CD8-positive, alpha-beta memory T cell (primary cell): ENCODE data around the gene KLHL17. TPM values are rescaled to one million over a fixed set of nuclear protein-coding genes. Genes with fewer than 3 reads are reported as not detected.

Source experiments
- CTCF ChIA-PET: fragments of 350-600 bp; sonication (Branson Sonifier 250); formaldehyde crosslinking; loops from one replicate; lab custom pipeline; 2021; ENCODE audit warnings: antibody characterized with exemption; lab: Charles Lee
- POLR2A ChIA-PET: fragments of 350-600 bp; sonication (Branson Sonifier 250); formaldehyde crosslinking; loops from one replicate; lab custom pipeline; 2021; ENCODE audit warnings: antibody characterized with exemption; lab: Charles Lee
- DNase-seq, 5 donors: peaks; one replicate each; pipeline versions ENCODE4 v3.0.0 to v3.0.0-alpha.2; 2020 to 2022; ENCODE audit warnings: mixed read lengths in 1 of 5
- H3K27ac ChIP-seq: one replicate; pipeline ENCODE4 v1.7.0; 2013; ENCODE audit warnings: low read depth, mild to moderate bottlenecking, low read length, moderate library complexity
- H3K27me3 ChIP-seq: 2 replicates; pipeline ENCODE4 v1.7.0; 2013; ENCODE audit warnings: low read length, mild to moderate bottlenecking; ENCODE audit not compliant: insufficient read depth, poor library complexity, severe bottlenecking
- H3K36me3 ChIP-seq: 2 replicates; pipeline ENCODE4 v1.7.0; 2013; ENCODE audit warnings: mild to moderate bottlenecking, low read length, moderate library complexity; ENCODE audit not compliant: insufficient read depth
- H3K4me1 ChIP-seq: 2 replicates; pipeline ENCODE4 v1.7.0; 2013; ENCODE audit warnings: mild to moderate bottlenecking, low read length, moderate library complexity; ENCODE audit not compliant: insufficient read depth
- H3K4me3 ChIP-seq: 2 replicates; pipeline ENCODE4 v1.7.0; 2013; ENCODE audit warnings: mild to moderate bottlenecking, low read length
- H3K9me3 ChIP-seq: 2 replicates; pipeline ENCODE4 v1.7.0; 2013; ENCODE audit warnings: mild to moderate bottlenecking, low read length
- H3K27ac Mint-ChIP-seq, 8 donors: one replicate each; pipeline ENCODE4 v1.8.0; 2020 to 2021; ENCODE audit warnings: mixed read lengths in 8 of 8, mild to moderate bottlenecking in 6 of 8, inconsistent platforms in 3 of 8, moderate library complexity in 3 of 8
- H3K27me3 Mint-ChIP-seq, 2 donors: one replicate each; pipeline ENCODE4 v1.8.0; 2020 to 2021; ENCODE audit warnings: mixed read lengths in 2 of 2, mild to moderate bottlenecking in 1 of 2, moderate library complexity in 1 of 2
- H3K36me3 Mint-ChIP-seq, 3 donors: one replicate each; pipeline ENCODE4 v1.8.0; 2020 to 2021; ENCODE audit warnings: mixed read lengths in 3 of 3, inconsistent platforms in 1 of 3, mild to moderate bottlenecking in 1 of 3
- H3K4me1 Mint-ChIP-seq, 3 donors: one replicate each; pipeline ENCODE4 v1.8.0; 2020 to 2021; ENCODE audit warnings: mixed read lengths in 3 of 3, inconsistent platforms in 1 of 3, mild to moderate bottlenecking in 1 of 3
- H3K4me3 Mint-ChIP-seq, 7 donors: one replicate each; pipeline ENCODE4 v1.8.0; 2020 to 2021; ENCODE audit warnings: mixed read lengths in 7 of 7, mild to moderate bottlenecking in 6 of 7, moderate library complexity in 4 of 7, inconsistent platforms in 2 of 7
- H3K9me3 Mint-ChIP-seq, 5 donors: one replicate each; pipeline ENCODE4 v1.8.0; 2020 to 2022; ENCODE audit warnings: mixed read lengths in 5 of 5, mild to moderate bottlenecking in 3 of 5, moderate library complexity in 2 of 5, inconsistent platforms in 1 of 5
- polyA plus RNA-seq: library from polyadenylated mRNA; unstranded; fragments of 300-500 nt; fragmentation: Illumina TruSeq; gene quantifications from one replicate; pipeline ENCODE4 v1.2.3, GENCODE V29; 2021
- total RNA-seq, 2 experiments: library from RNA; stranded (reverse); gene quantifications; one replicate each; pipeline ENCODE4 v1.2.3, GENCODE V29; 2021

Gene KLHL17
- total and polyA plus RNA-seq, 3 experiments from 2014 or later = 1.4 to 28.6 (median 27.6) TPM

GRCh38 chr1:998995-999724 lies 38.8 kb downstream of the KLHL17 start:
- ChIA-PET POLR2A (interaction anchor here (1.3 kb wide), 1 partner anchor 19 kb away, joined by 3 read pairs; no protein-coding TSS in a partner anchor), CTCF (no interaction called here)
- Mint-ChIP-seq H3K4me3 (peak overlapping the region in 5 of 7 donors; percentile 27 to 64 (median 47)), H3K27me3 (peaks cover 29 to 42% of the 10 kb centered on the region in 2 donors), H3K36me3 (no peaks in the 10 kb centered on the region), H3K4me1 (peaks cover 5 to 16% (median 6%) of the 10 kb centered on the region in 3 donors), H3K27ac (peak overlapping the region in 2 of 8 donors; percentile 42 to 93), H3K9me3 (peaks cover 0 to 1% (median 0%) of the 10 kb centered on the region in 5 donors)
- peak in 4 of 5 donors; percentile 19 to 58 (median 39) for DNase-seq
- Histone ChIP-seq H3K27ac (no peak overlapping the region), H3K4me3 (no peak overlapping the region), H3K36me3 (no peaks in the 10 kb centered on the region), H3K9me3 (no peaks in the 10 kb centered on the region), H3K4me1 (peaks cover 17% of the 10 kb centered on the region), H3K27me3 (peaks cover 28% of the 10 kb centered on the region)

DNA sequence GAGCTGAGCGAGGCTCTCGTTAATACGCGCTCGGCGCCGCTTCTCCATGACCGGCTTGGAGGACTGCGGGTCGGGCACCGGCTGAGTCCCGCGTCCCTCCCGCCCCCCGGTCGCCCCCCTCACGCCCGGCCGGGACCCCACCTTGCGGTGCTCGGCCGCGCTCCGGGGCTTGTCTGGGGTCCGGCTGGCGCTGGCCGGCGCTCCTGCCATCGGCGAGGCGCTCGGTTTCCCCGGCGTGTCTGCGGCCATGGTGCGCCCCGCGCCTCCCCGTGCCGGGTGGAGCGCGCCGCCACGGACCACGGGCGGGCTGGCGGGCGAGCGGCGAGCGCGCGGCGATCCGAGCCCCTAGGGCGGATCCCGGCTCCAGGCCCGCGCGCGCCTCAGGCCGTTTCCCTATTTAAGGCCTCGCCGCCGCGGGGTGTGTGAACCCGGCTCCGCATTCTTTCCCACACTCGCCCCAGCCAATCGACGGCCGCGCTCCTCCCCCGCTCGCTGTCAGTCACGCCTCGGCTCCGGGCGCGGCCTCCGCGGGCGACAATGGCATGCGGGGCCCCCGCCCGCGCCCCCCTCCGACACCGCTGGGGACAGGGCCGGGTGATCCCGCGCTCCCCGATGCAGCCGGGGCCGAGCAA lies 39.5 kb downstream of the KLHL17 start, which contains the start of gene HES4:
Gene HES4 (minus strand): TSS at position 373 of the 632 bp plus-strand sequence. CDS start 124 bp downstream, at position 249.
- peaks cover 0 to 2% (median 0%) of the 10 kb centered on the region in 5 donors for H3K9me3 Mint-ChIP-seq
- H3K4me1 ChIP-seq = peaks cover 20% of the 10 kb centered on the region
- CTCF ChIA-PET = no interaction called here
- H3K27me3 Mint-ChIP-seq = peaks cover 30 to 45% of the 10 kb centered on the region in 2 donors
- H3K4me3 ChIP-seq = peak within 1 kb of the TSS; percentile 39
- H3K36me3 ChIP-seq = no peaks in the 10 kb centered on the region
- peaks cover 34% of the 10 kb centered on the region for H3K27me3 ChIP-seq
- H3K27ac ChIP-seq = peak within 1 kb of the TSS; percentile 63
- peak; percentile 40 to 56 (median 49) for DNase-seq
- peak within 1 kb of the TSS; percentile 66 to 88 (median 78) for H3K4me3 Mint-ChIP-seq
- H3K27ac Mint-ChIP-seq = peak within 1 kb of the TSS in 7 of 8 donors; percentile 85 to 94 (median 91)
- peaks cover 9 to 20% (median 9%) of the 10 kb centered on the region in 3 donors for H3K4me1 Mint-ChIP-seq
- no peaks in the 10 kb centered on the region for H3K9me3 ChIP-seq
- POLR2A ChIA-PET = no interaction called here
- H3K36me3 Mint-ChIP-seq = no peaks in the 10 kb centered on the region

- H3K27ac Mint-ChIP-seq = peak overlapping the region in 7 of 8 donors; percentile 85 to 94 (median 88)
- ChIA-PET POLR2A (interaction anchor here (1.2 kb wide), 1 partner anchor 14 kb away, joined by 6 read pairs; the partner anchor contains the start of gene ISG15), CTCF (interaction anchor here (1.1 to 2.1 kb wide), 3 partner anchors 8 to 89 kb away, joined by 4 to 21 read pairs (median 14); partner anchors contain the start of gene ISG15)
- H3K27me3 ChIP-seq = peaks cover 41% of the 10 kb centered on the region
- H3K36me3 ChIP-seq = no peaks in the 10 kb centered on the region
- no peaks in the 10 kb centered on the region for H3K9me3 ChIP-seq
- DNase-seq = peak; percentile 63 to 85 (median 72)
- H3K36me3 Mint-ChIP-seq = no peaks in the 10 kb centered on the region
- peaks cover 31 to 45% of the 10 kb centered on the region in 2 donors for H3K27me3 Mint-ChIP-seq
- peak overlapping the region; percentile 66 to 88 (median 78) for H3K4me3 Mint-ChIP-seq
- peaks cover 0 to 2% (median 0%) of the 10 kb centered on the region in 5 donors for H3K9me3 Mint-ChIP-seq
- H3K4me1 ChIP-seq = peaks cover 25% of the 10 kb centered on the region
- H3K27ac ChIP-seq = peak overlapping the region; percentile 63
- peak overlapping the region; percentile 39 for H3K4me3 ChIP-seq
- peaks cover 15 to 25% (median 15%) of the 10 kb centered on the region in 3 donors for H3K4me1 Mint-ChIP-seq
These were observed 40.1 kb downstream of the KLHL17 start for GRCh38 chr1:1000357-1001056.

DNA sequence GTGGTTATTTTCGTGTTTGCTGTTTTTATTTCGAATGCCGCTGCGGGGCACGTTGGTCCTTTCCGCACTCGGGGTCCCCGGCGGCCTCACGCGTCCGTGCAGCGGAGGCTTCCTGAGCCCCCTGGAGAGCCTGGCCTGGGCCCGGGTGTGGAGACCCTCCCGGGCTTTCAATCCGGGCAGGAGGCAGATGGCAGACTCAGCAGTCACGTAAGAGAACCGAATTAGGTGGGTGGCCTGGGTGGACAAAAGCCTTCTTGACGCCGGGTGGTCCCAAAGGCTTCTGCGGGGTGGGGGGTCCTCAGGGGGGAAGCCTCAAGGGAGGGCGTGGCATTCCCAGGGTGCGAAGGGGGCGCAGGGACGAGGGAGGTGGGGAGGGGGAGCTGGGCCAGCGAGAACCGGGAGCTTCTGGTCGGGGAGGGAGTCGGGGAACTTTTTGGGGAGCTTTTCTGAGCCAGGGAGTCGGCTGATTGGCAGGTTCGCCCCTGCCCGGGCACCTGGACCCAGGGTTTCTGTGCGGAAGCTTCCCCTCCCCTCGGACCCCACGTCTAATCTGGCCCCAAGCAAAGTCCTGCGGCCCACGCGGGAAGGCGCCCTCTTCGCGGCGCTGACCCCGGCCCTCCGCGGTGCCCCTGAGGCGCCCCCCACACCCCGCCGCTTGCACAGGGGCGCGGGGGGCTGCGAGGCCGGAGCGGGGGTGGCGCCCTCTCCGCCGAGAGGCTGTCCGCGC lies 40.8 kb downstream of the KLHL17 start:
- CTCF ChIA-PET = interaction anchor here (1.0 to 2.1 kb wide), 7 partner anchors 9 to 89 kb away, joined by 3 to 21 read pairs (median 6); partner anchors contain the start of gene ISG15
- H3K4me1 Mint-ChIP-seq = peaks cover 10 to 21% (median 12%) of the 10 kb centered on the region in 3 donors
- H3K27ac Mint-ChIP-seq = peak overlapping the region in 7 of 8 donors; percentile 84 to 94 (median 88)
- no peaks in the 10 kb centered on the region for H3K36me3 ChIP-seq
- H3K27me3 Mint-ChIP-seq = peaks cover 29 to 44% of the 10 kb centered on the region in 2 donors
- peak overlapping the region; percentile 63 for H3K27ac ChIP-seq
- POLR2A ChIA-PET = interaction anchor here (1.2 kb wide), 1 partner anchor 13 kb away, joined by 6 read pairs; the partner anchor contains the start of gene ISG15
- H3K27me3 ChIP-seq = peaks cover 43% of the 10 kb centered on the region
- H3K4me3 ChIP-seq = peak overlapping the region; percentile 20
- H3K9me3 Mint-ChIP-seq = peaks cover 0 to 2% (median 0%) of the 10 kb centered on the region in 5 donors
- H3K4me1 ChIP-seq = peaks cover 20% of the 10 kb centered on the region
- H3K9me3 ChIP-seq = no peaks in the 10 kb centered on the region
- H3K36me3 Mint-ChIP-seq = no peaks in the 10 kb centered on the region
- DNase-seq = peak in 1 of 5 donors; percentile 46
- H3K4me3 Mint-ChIP-seq = peak overlapping the region; percentile 66 to 88 (median 78)

GRCh38 chr1:1003618-1004419 lies 43.4 kb downstream of the KLHL17 start:
- Histone ChIP-seq H3K36me3 (no peaks in the 10 kb centered on the region), H3K4me3 (no peak overlapping the region), H3K27me3 (peaks cover 43% of the 10 kb centered on the region), H3K27ac (no peak overlapping the region), H3K9me3 (no peaks in the 10 kb centered on the region), H3K4me1 (peaks cover 20% of the 10 kb centered on the region)
- no peaks in the 10 kb centered on the region for H3K36me3 Mint-ChIP-seq
- H3K27me3 Mint-ChIP-seq = peaks cover 28 to 46% of the 10 kb centered on the region in 2 donors
- no peak overlapping the region for H3K4me3 Mint-ChIP-seq
- H3K9me3 Mint-ChIP-seq = peaks cover 0 to 2% (median 0%) of the 10 kb centered on the region in 5 donors
- no peak for DNase-seq
- ChIA-PET CTCF (interaction anchor here (1.2 to 1.7 kb wide), 5 partner anchors 10 to 119 kb away, joined by 3 to 7 read pairs (median 4); partner anchors contain the start of genes AGRN and ISG15), POLR2A (no interaction called here)
- peaks cover 10 to 21% (median 10%) of the 10 kb centered on the region in 3 donors for H3K4me1 Mint-ChIP-seq
- H3K27ac Mint-ChIP-seq = no peak overlapping the region

DNA sequence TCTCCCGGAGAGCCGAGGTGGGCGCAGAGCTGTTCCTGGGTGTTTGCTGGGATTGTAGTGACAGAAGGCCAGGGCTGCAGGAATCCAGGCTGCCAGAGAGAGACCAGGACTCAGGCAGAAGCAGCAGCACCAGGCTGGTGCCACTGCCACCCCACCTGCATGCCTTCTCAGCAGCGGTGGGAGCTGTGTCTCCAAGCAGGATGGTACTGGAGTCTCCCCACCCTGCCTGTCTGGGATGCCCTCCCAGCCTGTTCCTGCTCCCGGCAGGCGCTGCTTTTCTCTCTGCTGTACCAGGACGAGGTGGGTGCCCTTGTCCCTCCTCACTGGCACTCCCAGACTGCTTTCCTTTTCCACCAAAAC lies 44.0 kb downstream of the KLHL17 start:
- ChIA-PET CTCF (interaction anchor here (1.2 to 1.7 kb wide), 4 partner anchors 9 to 118 kb away, joined by 3 to 7 read pairs (median 4); partner anchors contain the start of genes AGRN and ISG15), POLR2A (no interaction called here)
- no peaks in the 10 kb centered on the region for H3K9me3 ChIP-seq
- peak overlapping the region in 2 of 8 donors; percentile 11 to 26 for H3K27ac Mint-ChIP-seq
- no peak for DNase-seq
- H3K4me3 Mint-ChIP-seq = peak overlapping the region in 1 of 7 donors; percentile 48
- H3K9me3 Mint-ChIP-seq = peaks cover 0 to 2% (median 0%) of the 10 kb centered on the region in 5 donors
- no peaks in the 10 kb centered on the region for H3K36me3 Mint-ChIP-seq
- no peaks in the 10 kb centered on the region for H3K36me3 ChIP-seq
- peaks cover 28 to 50% of the 10 kb centered on the region in 2 donors for H3K27me3 Mint-ChIP-seq
- H3K4me1 ChIP-seq = peaks cover 20% of the 10 kb centered on the region
- H3K4me1 Mint-ChIP-seq = peaks cover 10 to 21% (median 13%) of the 10 kb centered on the region in 3 donors
- no peak overlapping the region for H3K4me3 ChIP-seq
- peaks cover 43% of the 10 kb centered on the region for H3K27me3 ChIP-seq
- H3K27ac ChIP-seq = no peak overlapping the region
